DND-41 (cell line): ENCODE results near the gene PMCH.

ENCODE experiments used
- ATAC-seq: fragments of 200-7000 bp; cut with Tn5 transposase; 3 replicates; pipeline ENCODE4 v1.9.1; 2021; ENCODE audit warnings: low read depth; ENCODE audit not compliant: insufficient read depth
- DNase-seq: peaks from one replicate; pipeline ENCODE4 v3.0.0-alpha.2; 2020
- H2AFZ ChIP-seq: 2 replicates; pipeline ENCODE4 v1.6.0; 2012; ENCODE audit warnings: low read depth, low read length
- H3K27ac ChIP-seq: 2 replicates; pipeline ENCODE4 v1.5.1; 2012; ENCODE audit warnings: low read length, inconsistent platforms
- H3K27me3 ChIP-seq: fragments of 200-600 bp; sonication (generic); 2 replicates; pipeline ENCODE4 v1.6.0; 2012; ENCODE audit warnings: low read length, mild to moderate bottlenecking, inconsistent platforms; ENCODE audit not compliant: insufficient read depth, poor library complexity
- H3K36me3 ChIP-seq: 2 replicates; pipeline ENCODE4 v1.5.1; 2012; ENCODE audit warnings: low read length, inconsistent platforms; ENCODE audit not compliant: insufficient read depth
- H3K4me1 ChIP-seq: 2 replicates; pipeline ENCODE4 v1.5.1; 2012; ENCODE audit warnings: mild to moderate bottlenecking, low read length; ENCODE audit not compliant: insufficient read depth
- H3K4me2 ChIP-seq: 2 replicates; pipeline ENCODE4 v1.6.0; 2012; ENCODE audit warnings: mild to moderate bottlenecking, moderate library complexity, low read length, inconsistent platforms; ENCODE audit not compliant: insufficient read depth
- H3K4me3 ChIP-seq, 2 experiments: fragments of 200-600 bp in 1 of 2; shearing (Covaris generic) in 1 of 2; 2 replicates each; pipeline ENCODE4 v1.5.1; 2012 to 2016; ENCODE audit warnings: inconsistent platforms in 2 of 2, low read length in 2 of 2, mild to moderate bottlenecking in 2 of 2, low read depth in 1 of 2, moderate library complexity in 1 of 2
- H3K79me2 ChIP-seq: 2 replicates; pipeline ENCODE4 v1.6.0; 2012; ENCODE audit warnings: low read length, inconsistent platforms; ENCODE audit not compliant: insufficient read depth
- H3K9ac ChIP-seq: 2 replicates; pipeline ENCODE4 v1.6.0; 2012; ENCODE audit warnings: low read depth, mild to moderate bottlenecking, inconsistent platforms, low read length, moderate library complexity
- H3K9me3 ChIP-seq: 2 replicates; pipeline ENCODE4 v1.5.1; 2012; ENCODE audit warnings: low read length, moderate library complexity, mild to moderate bottlenecking, inconsistent platforms; ENCODE audit not compliant: insufficient read depth, severe bottlenecking
- H4K20me1 ChIP-seq: 2 replicates; pipeline ENCODE4 v1.6.0; 2012; ENCODE audit warnings: low read length; ENCODE audit not compliant: insufficient read depth
- CTCF ChIP-seq: IDR thresholded peaks from 2 replicates; pipeline ENCODE4 v1.5.1; 2012; ENCODE audit warnings: borderline replicate concordance, low read length, moderate library complexity, mild to moderate bottlenecking; ENCODE audit not compliant: poor library complexity, severe bottlenecking; ENCODE audit errors: extremely low read depth
- EZH2 ChIP-seq: IDR thresholded peaks from 3 replicates; pipeline ENCODE4 v1.6.1; 2012; ENCODE audit warnings: borderline replicate concordance, low read depth, mild to moderate bottlenecking, moderate library complexity, low read length, inconsistent platforms; ENCODE audit not compliant: severe bottlenecking

Gene PMCH

GRCh38 chr12:102182635-102183034, 15.0 kb downstream of the PMCH start:
- DNase-seq, result no peak
- Histone ChIP-seq H4K20me1 (no peaks in the 10 kb centered on the region), H3K27me3 (no peaks in the 10 kb centered on the region), H3K9ac (no peak overlapping the region), H3K4me2 (no peak overlapping the region), H3K9me3 (no peaks in the 10 kb centered on the region), H3K27ac (no peak overlapping the region), H3K79me2 (no peaks in the 10 kb centered on the region), H3K4me3 (no peak overlapping the region), H2AFZ (no peak overlapping the region), H3K36me3 (peaks cover 17% of the 10 kb centered on the region), H3K4me1 (no peaks in the 10 kb centered on the region)
- no peak for ATAC-seq
- TF ChIP-seq EZH2, result no peak
- no peak for TF ChIP-seq CTCF

GRCh38 chr12:102174761-102175160, 22.9 kb downstream of the PMCH start:
- Histone ChIP-seq H3K4me2 (no peak overlapping the region), H3K4me3 (no peak overlapping the region), H3K27ac (no peak overlapping the region), H3K27me3 (no peaks in the 10 kb centered on the region), H4K20me1 (no peaks in the 10 kb centered on the region), H3K9ac (no peak overlapping the region), H3K4me1 (no peaks in the 10 kb centered on the region), H2AFZ (no peak overlapping the region), H3K9me3 (no peaks in the 10 kb centered on the region), H3K79me2 (no peaks in the 10 kb centered on the region), H3K36me3 (peaks cover 48% of the 10 kb centered on the region)
- DNase-seq, result no peak
- TF ChIP-seq CTCF (no peak), EZH2 (no peak)
- ATAC-seq, result no peak

GRCh38 chr12:102174117-102174516, 23.5 kb downstream of the PMCH start:
- Histone ChIP-seq H3K4me1 (no peaks in the 10 kb centered on the region), H3K4me2 (no peak overlapping the region), H3K4me3 (no peak overlapping the region), H3K9ac (no peak overlapping the region), H2AFZ (no peak overlapping the region), H3K27ac (no peak overlapping the region), H3K79me2 (no peaks in the 10 kb centered on the region), H3K9me3 (no peaks in the 10 kb centered on the region), H3K36me3 (peaks cover 54% of the 10 kb centered on the region), H4K20me1 (no peaks in the 10 kb centered on the region), H3K27me3 (no peaks in the 10 kb centered on the region)
- TF ChIP-seq CTCF (no peak), EZH2 (no peak)
- DNase-seq (no peak), ATAC-seq (no peak)

- Histone ChIP-seq H3K79me2 (no peaks in the 10 kb centered on the region), H3K4me1 (no peaks in the 10 kb centered on the region), H3K27ac (no peak overlapping the region), H4K20me1 (no peaks in the 10 kb centered on the region), H3K27me3 (no peaks in the 10 kb centered on the region), H3K4me2 (no peak overlapping the region), H3K9ac (no peak overlapping the region), H3K4me3 (no peak overlapping the region), H3K9me3 (no peaks in the 10 kb centered on the region), H3K36me3 (peaks cover 49% of the 10 kb centered on the region), H2AFZ (no peak overlapping the region)
- ATAC-seq (no peak), DNase-seq (no peak)
- no peak for TF ChIP-seq EZH2
These were observed 25.2 kb downstream of the PMCH start for GRCh38 chr12:102172436-102172835.
